Skeletal muscle cell (primary cell): ENCODE measurements around the gene KMO.

Experiments used
- DNase-seq: peaks from one replicate; pipeline ENCODE4 v3.0.0-alpha.2; 2010; ENCODE audit warnings: low read depth
- H3K4me3 ChIP-seq: 2 replicates; pipeline ENCODE4 v1.5.1; 2011; ENCODE audit warnings: low read depth, mild to moderate bottlenecking, control low read depth, low read length, moderate library complexity

Gene KMO

GRCh38 chr1:241532162-241532531 lies at the start of gene KMO:
TSS of gene KMO (plus strand) at chr1:241532378. CDS start at chr1:241532445, 67 bp downstream.
- peak within 1 kb of the TSS; percentile 48 for H3K4me3 ChIP-seq
- DNase-seq = no peak

GRCh38 chr1:241482761-241483250 lies 49.4 kb upstream of the KMO start:
- DNase-seq = no peak
- H3K4me3 ChIP-seq = no peak overlapping the region

GRCh38 chr1:241485145-241485544 lies 47.0 kb upstream of the KMO start:
- H3K4me3 ChIP-seq = no peak overlapping the region
- DNase-seq = no peak

GRCh38 chr1:241485554-241485992 lies 46.6 kb upstream of the KMO start:
- DNase-seq = no peak

GRCh38 chr1:241488739-241489138 lies 43.4 kb upstream of the KMO start:
- no peak for DNase-seq
- H3K4me3 ChIP-seq = no peak overlapping the region

More at GRCh38 chr1:241485554-241485992, 46.6 kb upstream of the KMO start:
- no peak overlapping the region for H3K4me3 ChIP-seq

- DNase-seq = no peak
- H3K4me3 ChIP-seq = no peak overlapping the region
Observed at GRCh38 chr1:241495741-241496140, 36.4 kb upstream of the KMO start.

- no peak overlapping the region for H3K4me3 ChIP-seq
- no peak for DNase-seq
Observed at GRCh38 chr1:241499910-241500309, 32.3 kb upstream of the KMO start.

- no peak for DNase-seq
- H3K4me3 ChIP-seq = no peak overlapping the region
Observed at GRCh38 chr1:241503444-241503843, 28.7 kb upstream of the KMO start.

- no peak for DNase-seq
- H3K4me3 ChIP-seq = no peak overlapping the region
Observed at GRCh38 chr1:241507189-241507863, 24.9 kb upstream of the KMO start.

GRCh38 chr1:241513378-241513777 lies 18.8 kb upstream of the KMO start:
- DNase-seq = no peak
- H3K4me3 ChIP-seq = no peak overlapping the region

GRCh38 chr1:241518476-241519307 lies 13.5 kb upstream of the KMO start:
- peak overlapping the region; percentile 81 for H3K4me3 ChIP-seq
- no peak for DNase-seq

GRCh38 chr1:241519308-241520079 lies 12.7 kb upstream of the KMO start, which contains the start of gene FH:
TSS of gene FH (minus strand) at chr1:241519755. CDS start at chr1:241519722, 33 bp downstream.
- peak within 1 kb of the TSS; percentile 81 for H3K4me3 ChIP-seq
- DNase-seq = peak; percentile 95

GRCh38 chr1:241520080-241520465 lies 12.1 kb upstream of the KMO start:
- peak overlapping the region; percentile 81 for H3K4me3 ChIP-seq
- DNase-seq = no peak

GRCh38 chr1:241521718-241522117 lies 10.5 kb upstream of the KMO start:
- H3K4me3 ChIP-seq = no peak overlapping the region
- no peak for DNase-seq

- DNase-seq = no peak
- H3K4me3 ChIP-seq = no peak overlapping the region
Observed at GRCh38 chr1:241525026-241525425, 7.2 kb upstream of the KMO start.

GRCh38 chr1:241527146-241527545 lies 5.0 kb upstream of the KMO start:
- DNase-seq = no peak
- H3K4me3 ChIP-seq = no peak overlapping the region

GRCh38 chr1:241531195-241532161 lies 700 bp upstream of the KMO start:
- H3K4me3 ChIP-seq = peak overlapping the region; percentile 48
- DNase-seq = peak; percentile 39

GRCh38 chr1:241532864-241533263 lies 686 bp downstream of the KMO start:
- DNase-seq = no peak

More at GRCh38 chr1:241532864-241533263, 686 bp downstream of the KMO start:
- no peak overlapping the region for H3K4me3 ChIP-seq
